ENCODE data around the gene OGFOD2.

- TF ChIP-seq POLR2AphosphoS5 (IDR thresholded peaks at IDR 0.05) (no peak), POLR2A (IDR thresholded peaks at IDR 0.05) (no peak)
- TF ChIP-seq, protein P1, sequence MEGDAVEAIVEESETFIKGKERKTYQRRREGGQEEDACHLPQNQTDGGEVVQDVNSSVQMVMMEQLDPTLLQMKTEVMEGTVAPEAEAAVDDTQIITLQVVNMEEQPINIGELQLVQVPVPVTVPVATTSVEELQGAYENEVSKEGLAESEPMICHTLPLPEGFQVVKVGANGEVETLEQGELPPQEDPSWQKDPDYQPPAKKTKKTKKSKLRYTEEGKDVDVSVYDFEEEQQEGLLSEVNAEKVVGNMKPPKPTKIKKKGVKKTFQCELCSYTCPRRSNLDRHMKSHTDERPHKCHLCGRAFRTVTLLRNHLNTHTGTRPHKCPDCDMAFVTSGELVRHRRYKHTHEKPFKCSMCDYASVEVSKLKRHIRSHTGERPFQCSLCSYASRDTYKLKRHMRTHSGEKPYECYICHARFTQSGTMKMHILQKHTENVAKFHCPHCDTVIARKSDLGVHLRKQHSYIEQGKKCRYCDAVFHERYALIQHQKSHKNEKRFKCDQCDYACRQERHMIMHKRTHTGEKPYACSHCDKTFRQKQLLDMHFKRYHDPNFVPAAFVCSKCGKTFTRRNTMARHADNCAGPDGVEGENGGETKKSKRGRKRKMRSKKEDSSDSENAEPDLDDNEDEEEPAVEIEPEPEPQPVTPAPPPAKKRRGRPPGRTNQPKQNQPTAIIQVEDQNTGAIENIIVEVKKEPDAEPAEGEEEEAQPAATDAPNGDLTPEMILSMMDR (IDR thresholded peaks at IDR 0.05 in 8 of 11, conservative IDR thresholded peaks at IDR 0.05 in 3 of 11): no peak
Measured at GRCh38 chr12:123019841-123020138, 44.7 kb downstream of the OGFOD2 start.

Measured in spleen (tissue), 7 donors.